GM12878 (cell line): Measurements from ENCODE around the gene SMPDL3A. TPM values are rescaled to one million over a fixed set of nuclear protein-coding genes. Genes with fewer than 3 reads are reported as not detected.

ENCODE experiments used
- ATAC-seq: fragments of 200-7000 bp; cut with Tn5 transposase; 3 replicates; pipeline ENCODE4 v1.9.1; 2020; ENCODE audit warnings: mild to moderate bottlenecking, moderate library complexity
- BruUV-seq: library from RNA; stranded (reverse); fragments of 400-500 nt; replicated peaks from 2 replicates; lab custom pipeline; 2021; lab: Mats Ljungman, UMichigan
- CTCF ChIA-PET: fragments of 300-600 bp; sonication (Branson Sonifier 250); formaldehyde crosslinking; extraction: SDS; loops from one replicate; lab custom pipeline; 2021; ENCODE audit warnings: inconsistent platforms; lab: Yijun Ruan, JAX
- POLR2A ChIA-PET: fragments of 350-600 bp; formaldehyde crosslinking; extraction: SDS; loops from one replicate; lab custom pipeline; 2021; ENCODE audit warnings: inconsistent platforms; lab: Charles Lee
- RAD21 ChIA-PET: fragments of 300-600 bp; sonication (Branson Sonifier 250); formaldehyde crosslinking; loops from one replicate; lab custom pipeline; 2023; ENCODE audit warnings: antibody characterized with exemption; ENCODE audit not compliant: unreplicated experiment; lab: Charles Lee
- SMC1A ChIA-PET: fragments of 300-600 bp; sonication (Branson Sonifier 250); formaldehyde crosslinking; loops from one replicate; lab custom pipeline; 2023; ENCODE audit not compliant: unreplicated experiment, uncharacterized antibody; lab: Charles Lee
- DNase-seq: peaks from one replicate; pipeline ENCODE4 v3.0.0-alpha.2; 2011; ENCODE audit warnings: low read depth, low spot score
- FAIRE-seq: peaks from 3 replicates; lab custom pipeline; 2011; peaks lifted over from hg19 to GRCh38; lab: Jason Lieb, UNC
- H2AFZ ChIP-seq: 2 replicates; pipeline ENCODE4 v1.6.0; 2011; ENCODE audit warnings: low read depth, low read length, control low read depth; ENCODE audit not compliant: control insufficient read depth
- H3K27ac ChIP-seq: 2 replicates; pipeline ENCODE4 v1.5.1; 2011; ENCODE audit warnings: control low read depth; ENCODE audit not compliant: control insufficient read depth, insufficient read depth
- H3K27me3 ChIP-seq, 2 experiments: replicated peaks in 1 of 2; 2 replicates each; pipeline versions ENCODE4 v1.6.0 to v1.6.1; 2011; ENCODE audit warnings: low read length in 1 of 2; ENCODE audit not compliant: control insufficient read depth in 2 of 2, insufficient read depth in 2 of 2
- H3K36me3 ChIP-seq, 2 experiments: 2 replicates each; pipeline ENCODE4 v1.5.1; 2011; ENCODE audit warnings: low read length in 1 of 2; ENCODE audit not compliant: control insufficient read depth in 2 of 2, insufficient read depth in 2 of 2
- H3K4me1 ChIP-seq: 2 replicates; pipeline ENCODE4 v1.6.1; 2011; ENCODE audit warnings: mild to moderate bottlenecking, low read length, moderate library complexity, mixed read lengths; ENCODE audit not compliant: control insufficient read depth, insufficient read depth
- H3K4me2 ChIP-seq: 2 replicates; pipeline ENCODE4 v1.6.0; 2011; ENCODE audit warnings: control low read depth; ENCODE audit not compliant: control insufficient read depth, insufficient read depth
- H3K4me3 ChIP-seq: fragments of 200-600 bp; sonication (generic); 2 replicates; pipeline ENCODE4 v1.5.1; 2016
- H3K79me2 ChIP-seq: 2 replicates; pipeline ENCODE4 v1.6.0; 2011; ENCODE audit warnings: low read length; ENCODE audit not compliant: control insufficient read depth, insufficient read depth
- H3K9ac ChIP-seq: 2 replicates; pipeline ENCODE4 v1.8.0; 2011; ENCODE audit warnings: low read length, control low read depth, mixed read lengths; ENCODE audit not compliant: control insufficient read depth, insufficient read depth
- H3K9me3 ChIP-seq: replicated peaks from 3 replicates; pipeline ENCODE4 v1.5.1; 2011; ENCODE audit warnings: mild to moderate bottlenecking, low read length; ENCODE audit not compliant: control insufficient read depth, insufficient read depth
- H4K20me1 ChIP-seq: 2 replicates; pipeline ENCODE4 v1.6.0; 2011; ENCODE audit not compliant: control insufficient read depth, insufficient read depth
- ATF3 ChIP-seq: IDR thresholded peaks from 2 replicates; pipeline ENCODE4 v1.6.1; 2011; ENCODE audit warnings: low read depth, mild to moderate bottlenecking, low read length, moderate library complexity, borderline replicate concordance; ENCODE audit errors: extremely low read depth
- CHD2 ChIP-seq: IDR thresholded peaks from 2 replicates; pipeline ENCODE4 v1.6.1; 2011; ENCODE audit warnings: low read depth, low read length, improper control_type of control experiment, borderline replicate concordance
- E2F4 ChIP-seq: IDR thresholded peaks from 2 replicates; pipeline ENCODE4 v1.6.1; 2012; ENCODE audit warnings: low read depth, low read length, improper control_type of control experiment
- MYC ChIP-seq: IDR thresholded peaks from 2 replicates; pipeline ENCODE4 v1.6.1; 2011; ENCODE audit warnings: mild to moderate bottlenecking, low read length, moderate library complexity, inconsistent platforms; ENCODE audit not compliant: insufficient read depth, insufficient replicate concordance, insufficient read length, severe bottlenecking
- WGBS: methylation state at CpG from one replicate; pipeline ENCODE4 v1.1.6; 2016; ENCODE audit warnings: low lambda C conversion rate; ENCODE audit not compliant: insufficient replicate concordance, insufficient coverage; ENCODE audit errors: missing lambda C conversion rate; 5-methylcytosine and 5-hydroxymethylcytosine counted together
- in situ Hi-C: fragments of 300-500 bp; cut with MboI; formaldehyde crosslinking; loops from 9 replicates; pipeline ENCODE4 v1.14.3; 2018; ENCODE audit warnings: mixed read lengths
- intact Hi-C: fragments of 100-400 bp; cut with micrococcal nuclease; formaldehyde crosslinking; loops from one replicate; pipeline ENCODE4 v1.14.2; 2022; ENCODE audit not compliant: unreplicated experiment
- polyA plus RNA-seq, 11 experiments: library from polyadenylated mRNA; depleted of rRNA in 4 of 11; unstranded in 6 of 11; stranded (reverse) in 5 of 11; fragments of >200 nt; fragmentation: Nextera tagmentation in 4 of 11; fragmentation: Illumina TruSeq in 1 of 11; extraction: Ambion mirVana in 4 of 11; extraction: Trizol in 1 of 11; gene quantifications; 1 replicate in 1 of 11; 2 replicates in 10 of 11; pipeline versions ENCODE4 v1.2.1 to v1.2.3, GENCODE V29; 2011 to 2016; ENCODE audit warnings: inconsistent platforms in 2 of 11, missing spikeins in 2 of 11, low read depth in 1 of 11
- total RNA-seq, 4 experiments: library from RNA; depleted of rRNA in 3 of 4; stranded (reverse); fragments of >200 nt in 3 of 4; fragmentation: Illumina TruSeq in 1 of 4; extraction: Trizol in 1 of 4; gene quantifications; 2 replicates each; pipeline versions ENCODE4 v1.2.1 to v1.2.3, GENCODE V29; 2013 to 2021

SMPDL3A gene
- total and polyA plus RNA-seq, 10 of the 15 experiments (the other 5 are each of a cell fraction or from before 2014, with no cell fraction given), result 0.05 to 0.91 (median 0.09) TPM; not detected in 3

GRCh38 chr6:122845916-122846612, 57.0 kb downstream of the SMPDL3A start:
- ChIA-PET RAD21 (interaction anchor here (1.0 kb wide), 1 partner anchor 115 kb away, joined by 4 read pairs; no protein-coding TSS in a partner anchor), POLR2A (interaction anchor here (0.6 to 0.7 kb wide), 2 partner anchors 88 to 114 kb away, joined by 3 read pairs; no protein-coding TSS in a partner anchor), SMC1A (interaction anchor here (1.0 to 1.8 kb wide), 7 partner anchors 11 to 129 kb away, joined by 3 to 10 read pairs (median 3); no protein-coding TSS in a partner anchor), CTCF (interaction anchor here (0.7 to 1.5 kb wide), 6 partner anchors 9 to 355 kb away, joined by 3 to 4 read pairs (median 4); no protein-coding TSS in a partner anchor)
- Histone ChIP-seq H3K27ac (no peak overlapping the region), H3K9me3 (no peaks in the 10 kb centered on the region), H3K4me1 (no peaks in the 10 kb centered on the region), H2AFZ (no peak overlapping the region), H3K9ac (no peak overlapping the region), H3K36me3 (no peaks in the 10 kb centered on the region), H3K4me3 (no peak overlapping the region), H4K20me1 (no peaks in the 10 kb centered on the region), H3K27me3 (no peaks in the 10 kb centered on the region), H3K79me2 (no peaks in the 10 kb centered on the region), H3K4me2 (no peak overlapping the region)
- 42% methylated on average over 3 of the region's 3 CpGs for WGBS
- TF ChIP-seq E2F4, result no peak
- no peak for TF ChIP-seq MYC
- no peak for TF ChIP-seq ATF3
- TF ChIP-seq CHD2, result no peak
- BruUV-seq, result no TSS peak
- no peak for DNase-seq
- peak; percentile 65 for ATAC-seq
- intact Hi-C loops, result no loop called here
- in situ Hi-C loops, result no loop called here
- no peak for FAIRE-seq
